Amygdala (tissue), 56 donors: ENCODE results near the gene RELL2.

ENCODE experiments used
- DNase-seq, 56 donors: peaks; one replicate each; lab custom pipeline; 2025; lab: John Stamatoyannopoulos, UW

RELL2 gene

DNA sequence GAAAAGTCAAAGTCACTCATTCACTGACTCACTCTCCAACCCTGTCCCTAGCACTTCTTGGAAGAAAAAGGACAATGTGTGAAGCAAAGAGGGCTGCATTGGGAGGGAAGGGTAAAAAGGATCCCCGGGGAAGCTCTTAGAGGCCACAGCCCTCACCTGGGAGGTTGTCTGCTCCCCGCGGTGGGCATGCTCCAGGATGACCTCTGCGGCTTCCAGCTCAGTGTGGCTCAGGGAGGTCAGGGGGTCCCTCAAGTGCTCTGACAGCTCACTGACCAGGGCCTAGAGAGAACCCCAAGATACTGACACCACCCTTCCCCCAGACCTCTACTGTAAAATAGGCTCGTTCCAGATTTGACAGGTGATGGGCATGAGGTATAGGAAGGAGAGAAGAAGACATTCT is 10.4 kb downstream of the RELL2 start:
- no peak for DNase-seq

DNA sequence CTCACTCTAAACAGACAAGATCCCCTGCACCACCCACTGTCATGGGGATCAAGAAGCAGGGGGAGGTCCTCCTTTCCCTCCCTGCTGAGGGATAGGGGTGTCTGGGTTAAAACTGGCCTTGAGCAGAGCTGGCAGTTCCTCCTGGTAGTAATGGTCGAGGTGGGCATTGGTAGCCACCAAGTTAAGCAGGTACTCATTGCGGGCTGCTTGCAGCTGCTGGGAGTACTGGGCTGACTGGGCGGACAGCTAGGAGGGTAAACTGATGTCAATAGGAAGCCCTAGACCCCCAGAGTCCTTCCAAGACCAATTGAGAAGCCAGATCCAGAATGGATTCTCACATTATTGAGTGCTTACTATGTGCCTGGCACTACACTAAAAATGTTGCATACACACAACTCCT is 11.1 kb downstream of the RELL2 start:
- no peak for DNase-seq

DNA sequence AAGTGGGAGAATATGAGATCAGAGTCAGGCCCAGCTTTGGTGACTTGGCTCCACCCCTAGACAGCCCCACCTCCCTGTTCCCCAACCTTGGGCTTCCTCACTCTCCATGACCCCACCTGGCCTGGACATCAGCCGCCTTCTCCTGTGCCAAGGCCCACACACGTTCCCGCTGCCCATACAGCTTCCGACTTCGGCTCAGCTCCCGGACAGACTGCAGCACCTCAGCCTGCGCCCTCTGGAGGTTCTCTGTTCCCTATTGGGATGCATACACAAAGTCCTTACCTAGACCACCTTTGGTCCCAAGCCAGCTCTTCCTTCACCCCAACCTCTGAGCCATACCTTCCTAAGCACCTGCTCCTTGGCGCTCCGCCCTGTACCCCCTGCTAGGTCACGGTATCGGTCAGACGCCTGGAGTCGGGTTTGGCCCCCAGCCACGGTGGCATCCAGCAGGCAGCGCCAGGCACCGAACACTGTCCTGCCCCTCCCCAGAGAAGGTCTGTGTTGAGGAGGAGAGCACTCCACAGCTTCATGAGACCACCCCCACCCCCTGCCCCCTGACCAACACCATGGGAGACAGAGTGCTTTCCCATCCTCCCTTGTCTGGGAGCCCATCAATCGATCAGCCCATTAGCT is 12.4 kb downstream of the RELL2 start:
- DNase-seq, result peak in 1 of 56 donors; percentile 49

DNA sequence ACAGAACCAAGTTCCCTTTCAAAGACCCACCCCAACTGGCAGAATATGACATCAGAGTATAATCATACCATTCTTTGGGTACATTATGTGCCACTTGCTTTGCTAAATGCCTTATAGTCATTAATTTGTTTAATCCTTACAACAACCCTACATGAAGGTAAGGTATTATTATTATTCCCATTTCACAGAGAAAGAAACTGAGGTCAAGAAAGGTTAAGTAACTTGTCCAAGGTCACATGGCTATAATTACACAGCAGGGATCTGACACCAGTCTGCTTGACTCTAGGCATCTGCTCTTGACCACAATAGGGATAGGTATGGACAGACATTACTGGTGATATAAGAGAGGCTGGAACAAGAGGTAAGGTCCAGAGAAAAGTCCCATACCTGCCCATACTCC is 13.2 kb downstream of the RELL2 start:
- DNase-seq, result no peak

DNA sequence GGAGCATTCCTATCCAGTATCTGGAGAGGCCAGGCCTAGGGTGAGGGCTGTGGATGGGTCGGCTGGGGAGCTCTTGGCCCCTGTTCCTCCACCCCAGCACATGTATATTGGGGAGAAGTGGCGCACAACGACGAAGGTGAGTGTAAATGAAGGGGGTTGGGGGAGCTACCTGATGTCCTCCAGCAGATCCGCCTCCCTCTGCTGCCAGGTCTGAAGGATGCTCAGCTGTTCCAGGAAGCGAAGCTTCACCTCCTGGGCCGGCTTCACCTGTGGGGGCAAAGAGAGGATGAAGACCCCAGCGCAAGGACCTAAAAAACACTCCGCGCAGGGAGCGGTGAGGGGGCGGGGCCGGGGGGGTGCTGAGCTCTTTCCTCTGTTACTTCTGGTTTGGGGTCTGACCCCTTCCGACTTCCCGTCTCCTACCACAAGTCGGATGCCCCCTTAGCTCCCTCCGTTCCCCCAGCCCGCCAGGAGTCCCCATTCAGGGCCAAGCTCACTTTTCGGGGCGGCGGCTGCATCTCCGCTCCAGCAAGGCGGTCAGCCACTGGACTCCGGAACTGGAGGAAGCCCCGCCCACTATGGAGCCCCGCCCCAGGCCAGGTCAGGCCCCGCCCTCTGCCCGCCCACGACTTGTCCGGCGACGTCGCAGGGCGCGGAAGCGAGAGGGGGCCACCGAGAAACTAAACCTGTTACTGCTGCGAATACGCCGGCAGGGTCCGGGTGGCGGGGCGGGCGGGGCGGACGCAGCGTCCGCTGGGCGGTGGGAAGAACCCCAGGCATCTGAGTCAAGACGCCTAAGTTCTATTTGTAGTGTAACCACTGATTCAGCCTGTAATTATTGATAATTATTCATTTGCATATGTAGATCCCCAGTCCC is 14.3 kb downstream of the RELL2 start, which contains the start of gene FCHSD1:
TSS of gene FCHSD1 (minus strand) at position 568 of the 877 bp plus-strand sequence. CDS start at position 518, 50 bp downstream.
- peak in 53 of 56 donors; percentile 14 to 94 (median 71) for DNase-seq

DNA sequence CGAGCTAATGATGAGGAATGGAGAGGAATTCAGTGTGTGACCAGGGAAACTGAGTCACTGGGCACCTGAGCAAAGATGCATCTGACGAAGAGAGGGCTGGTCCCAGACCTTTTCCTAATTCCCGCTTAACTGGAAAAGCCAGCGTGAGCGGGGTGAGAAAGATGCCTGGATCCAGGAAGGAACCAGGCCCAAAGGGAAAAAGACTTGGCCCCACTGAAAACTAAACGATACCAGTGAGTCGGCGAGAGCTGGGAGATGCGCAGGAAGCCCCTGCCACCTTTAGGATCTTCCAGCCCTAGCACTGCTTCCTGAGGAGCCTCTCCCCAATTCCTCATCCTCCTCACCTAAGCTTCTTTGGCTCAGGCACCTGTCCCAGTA is 14.9 kb downstream of the RELL2 start:
- DNase-seq, result no peak

DNA sequence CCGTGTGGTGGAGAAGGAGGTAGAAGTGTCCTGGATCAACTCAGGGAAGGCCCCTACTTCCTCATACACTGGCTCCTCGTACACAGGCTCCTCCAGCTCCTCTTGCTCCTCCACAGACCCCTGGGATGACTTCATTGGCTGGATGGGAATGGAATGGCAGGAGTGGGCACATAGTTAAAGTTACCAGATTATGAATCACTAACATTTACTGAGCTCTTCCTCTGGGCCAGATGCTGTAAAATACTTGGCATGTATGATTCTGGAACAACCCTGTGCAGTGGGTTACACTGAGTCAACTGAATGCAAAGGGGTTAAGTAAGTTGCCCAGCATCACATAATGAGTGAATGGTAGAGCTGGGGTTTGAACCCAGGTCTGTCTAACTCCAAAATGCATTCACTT is 17.5 kb downstream of the RELL2 start:
- no peak for DNase-seq

DNA sequence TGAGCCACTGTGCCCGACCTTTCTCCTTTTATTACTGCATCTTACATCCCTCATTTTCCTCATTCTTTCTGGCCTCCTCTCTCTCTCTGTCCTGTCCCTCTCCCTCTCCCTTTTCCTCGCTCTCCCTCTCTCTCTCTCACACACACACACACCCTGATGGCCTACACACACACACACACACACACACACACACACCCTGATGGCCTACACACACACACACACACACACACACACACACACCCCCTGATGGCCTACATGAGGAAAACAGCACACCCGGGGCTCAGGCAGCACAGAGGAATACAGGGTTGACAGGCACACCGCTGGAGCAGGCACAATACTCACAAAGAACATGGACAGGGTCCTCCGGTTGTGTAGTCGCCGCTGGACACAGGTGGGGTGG is 18.2 kb downstream of the RELL2 start:
- no peak for DNase-seq

DNA sequence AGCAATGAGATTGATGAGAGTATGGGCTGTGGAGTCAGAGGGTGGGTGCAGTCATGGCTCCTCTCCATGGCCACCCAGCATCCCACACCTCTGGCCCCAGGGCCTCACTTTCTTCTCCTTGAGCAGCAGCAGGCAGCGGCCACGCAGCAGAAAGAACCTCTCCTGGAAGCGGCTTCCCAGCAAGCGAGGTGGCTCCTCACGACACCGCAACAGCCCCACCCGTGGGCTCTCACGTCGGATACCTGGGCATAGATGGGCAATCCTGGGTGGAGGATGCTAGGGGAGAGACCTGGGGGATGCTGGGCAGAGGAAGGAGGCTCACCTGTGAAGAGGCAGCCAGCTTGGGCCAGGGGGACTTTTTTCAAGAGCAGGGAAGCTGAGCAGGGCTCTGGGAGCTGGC is 19.6 kb downstream of the RELL2 start:
- DNase-seq, result no peak

DNA sequence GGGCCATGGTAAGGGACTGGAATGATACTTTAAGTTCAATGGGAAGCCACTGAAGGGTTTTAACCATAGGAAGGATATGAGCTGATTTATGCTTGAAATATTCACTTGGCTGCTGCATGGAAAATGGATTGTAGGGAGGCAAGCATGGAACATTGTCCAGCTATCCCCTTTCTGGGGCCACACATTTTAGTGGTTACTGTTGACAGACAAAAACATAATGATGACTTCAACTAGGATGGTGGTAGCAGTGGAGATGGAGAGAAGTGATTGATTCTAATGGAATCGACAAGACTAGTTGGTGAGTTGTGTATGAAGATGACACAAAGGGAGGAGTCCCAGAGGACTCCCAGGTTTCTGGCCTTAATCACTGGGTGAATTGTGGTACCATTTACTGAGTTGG is 20.6 kb downstream of the RELL2 start:
- DNase-seq, result no peak

DNA sequence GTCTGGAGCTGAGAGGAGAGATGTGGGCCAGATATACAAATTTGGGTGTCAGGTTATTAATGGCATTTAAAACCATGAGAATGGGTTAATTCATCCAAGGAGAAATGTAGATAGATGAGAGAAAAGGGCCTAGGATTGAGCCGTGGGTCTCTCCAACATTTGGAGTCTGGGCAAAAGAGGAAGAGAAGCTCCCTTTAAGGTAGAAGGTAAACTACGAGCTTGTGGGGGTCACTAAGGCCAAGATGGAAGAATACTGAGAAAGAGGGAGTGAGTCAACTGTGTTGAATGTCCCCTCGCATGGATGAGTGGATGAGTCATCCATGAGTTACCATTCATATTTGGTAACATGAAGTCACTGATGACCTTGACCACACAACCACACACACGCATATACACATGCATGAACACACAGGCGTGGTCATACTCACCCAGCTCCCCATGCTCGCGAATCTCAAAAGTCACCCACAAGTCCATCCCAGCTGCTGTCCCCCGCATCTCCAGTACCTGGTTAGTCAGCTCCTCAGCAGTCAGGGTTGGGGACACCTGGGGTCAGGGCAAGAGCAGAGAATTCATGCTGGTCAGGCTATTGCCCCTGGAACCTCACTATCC is 21.2 kb downstream of the RELL2 start:
- DNase-seq, result no peak

DNA sequence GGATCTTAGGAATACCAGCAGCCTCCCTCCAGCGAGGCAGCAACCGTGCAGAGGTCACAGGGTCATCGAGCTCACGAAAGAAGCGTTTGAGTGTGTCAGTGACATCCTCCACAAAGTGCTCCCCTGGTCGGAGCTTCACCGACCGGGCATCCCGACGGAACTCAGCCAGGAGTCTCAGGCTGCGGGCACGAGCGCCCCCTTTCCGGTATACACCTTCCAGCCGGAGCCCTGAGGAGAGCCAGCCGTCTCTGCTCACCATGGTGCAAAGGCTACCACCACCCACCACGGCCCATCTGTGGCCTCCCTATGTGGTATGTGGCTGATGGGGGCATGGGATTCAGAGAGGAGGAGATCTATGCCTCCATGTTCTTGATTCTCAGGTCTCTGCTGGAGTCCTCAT is 25.2 kb downstream of the RELL2 start:
- DNase-seq, result no peak

DNA sequence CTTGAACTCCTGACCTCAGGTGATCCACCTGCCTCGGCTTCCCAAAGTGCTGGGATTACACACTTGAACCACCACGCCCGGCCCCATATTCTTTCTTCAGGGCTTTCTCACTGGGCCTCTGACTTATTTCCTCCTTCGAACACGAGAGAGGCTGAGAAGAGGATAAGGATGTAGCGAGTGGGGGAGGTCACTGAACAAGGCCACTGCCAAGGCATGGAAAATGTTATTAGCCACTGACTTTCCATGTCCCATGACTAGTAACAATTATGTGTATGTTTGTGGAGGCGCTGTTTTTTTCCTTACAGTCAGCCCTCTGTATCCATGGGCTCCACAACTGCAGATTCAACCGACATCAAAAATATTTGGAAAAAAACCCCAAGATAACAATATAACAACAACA is 26.7 kb downstream of the RELL2 start:
- no peak for DNase-seq

DNA sequence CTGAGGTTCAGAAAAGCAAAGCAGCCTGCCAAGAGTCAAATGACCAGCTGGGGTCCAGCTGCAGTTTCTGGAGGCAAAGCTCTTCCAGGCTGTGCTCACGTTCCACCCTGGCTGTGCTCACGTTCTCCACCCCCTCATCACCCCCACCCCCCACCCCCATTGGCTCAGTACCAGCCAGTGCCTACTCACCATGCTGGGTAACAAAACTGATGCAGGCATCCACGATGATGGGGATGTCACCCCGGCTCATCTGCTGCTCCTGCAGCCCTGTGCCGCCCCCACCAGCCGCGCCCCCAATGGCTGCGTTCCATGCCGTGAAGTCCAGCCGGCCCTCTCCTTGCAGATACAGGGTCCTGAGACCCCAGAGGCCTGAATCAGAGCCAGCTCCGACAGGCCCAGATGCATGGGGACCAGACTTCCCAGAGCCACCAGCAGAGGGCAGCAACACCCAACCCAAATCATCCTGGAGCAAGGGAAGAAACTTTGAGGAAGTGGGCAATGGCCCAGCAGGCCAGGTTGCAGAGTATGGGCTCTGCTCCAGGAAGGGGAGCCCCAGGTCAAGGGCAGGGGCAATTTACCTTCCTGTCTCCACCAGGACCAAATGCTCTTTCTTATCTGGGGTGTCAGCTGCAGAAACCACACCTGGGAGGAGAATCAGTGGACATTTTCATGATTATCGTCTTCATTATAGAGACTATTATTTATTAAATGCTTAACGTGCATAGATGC is 28.1 kb downstream of the RELL2 start:
- DNase-seq, result peak in 48 of 56 donors; percentile 11 to 82 (median 48)

DNA sequence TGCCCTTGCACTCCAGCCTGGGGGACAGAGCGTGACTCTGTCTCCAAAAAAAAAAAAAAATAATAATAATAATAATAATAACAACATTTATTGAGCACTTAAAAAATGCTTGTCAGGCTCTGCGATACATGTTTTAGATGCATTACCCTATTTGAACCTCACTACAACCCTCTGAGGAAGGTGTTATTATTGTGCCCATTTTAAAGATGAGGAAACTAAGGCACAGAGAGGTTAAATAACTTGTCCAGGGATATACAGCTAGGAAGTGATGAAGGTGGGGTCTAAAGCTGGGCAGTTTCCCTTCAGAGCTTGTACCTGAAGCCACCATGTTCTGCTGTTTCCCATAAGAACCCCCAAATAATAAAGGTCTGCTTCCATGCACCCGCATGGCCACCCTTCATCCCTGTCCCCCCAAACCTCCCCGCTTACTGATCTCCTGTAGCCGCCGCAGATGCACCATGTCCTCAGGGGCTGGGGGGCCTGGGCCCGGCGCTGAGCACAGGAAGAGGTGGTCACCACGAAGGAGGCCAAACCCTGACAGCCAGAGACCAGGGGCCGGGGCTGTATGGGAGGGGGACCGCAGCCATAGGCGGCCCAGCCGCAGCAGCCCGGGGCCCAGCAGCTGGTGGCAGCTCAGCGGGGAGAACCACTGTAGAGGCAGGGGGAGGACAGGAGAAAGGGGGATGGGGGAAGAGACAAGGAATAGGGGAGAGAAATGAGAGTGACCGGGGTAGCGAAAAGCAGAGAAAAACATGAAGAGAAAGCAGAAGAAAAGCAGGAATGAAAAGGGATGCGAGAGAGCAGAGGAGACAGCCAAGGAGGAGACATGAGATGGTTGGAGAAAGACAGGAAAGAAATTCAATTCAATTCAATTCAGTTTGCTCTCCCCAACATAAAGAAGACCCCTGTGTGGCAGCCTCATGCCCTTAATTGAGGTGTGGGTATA is 29.5 kb downstream of the RELL2 start:
- DNase-seq, result no peak

DNA sequence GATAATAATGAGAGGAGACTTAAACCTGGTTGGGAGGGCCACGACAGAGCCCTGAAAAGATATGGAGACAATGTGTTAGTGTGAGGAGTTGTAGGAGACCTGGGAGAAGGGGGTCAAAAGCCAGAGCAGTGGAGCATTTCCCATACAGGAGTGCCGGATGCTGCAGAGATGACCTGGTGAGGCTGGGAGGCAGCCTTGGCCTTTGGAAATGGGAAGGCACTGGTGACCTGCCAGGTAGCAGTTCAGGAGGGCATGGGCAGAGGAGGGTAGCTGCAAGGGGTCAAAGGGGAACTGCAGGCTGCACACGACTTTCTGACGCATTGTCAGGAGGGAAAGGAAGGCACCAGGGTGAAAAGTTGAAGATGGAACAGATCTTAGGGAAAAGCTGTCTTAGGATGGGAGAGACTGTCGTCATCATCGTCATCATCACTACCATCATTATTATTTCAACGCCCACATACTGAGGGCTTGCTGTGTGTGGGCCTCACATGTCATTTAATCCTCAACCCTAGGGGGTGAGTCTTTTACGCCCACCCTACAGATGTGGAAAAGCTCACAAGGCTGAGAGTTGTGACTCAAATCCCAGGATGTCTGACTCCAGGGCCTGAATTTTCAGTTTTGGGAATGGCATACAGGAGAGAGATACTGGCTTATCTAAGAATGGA is 31.9 kb downstream of the RELL2 start:
- DNase-seq, result no peak

DNA sequence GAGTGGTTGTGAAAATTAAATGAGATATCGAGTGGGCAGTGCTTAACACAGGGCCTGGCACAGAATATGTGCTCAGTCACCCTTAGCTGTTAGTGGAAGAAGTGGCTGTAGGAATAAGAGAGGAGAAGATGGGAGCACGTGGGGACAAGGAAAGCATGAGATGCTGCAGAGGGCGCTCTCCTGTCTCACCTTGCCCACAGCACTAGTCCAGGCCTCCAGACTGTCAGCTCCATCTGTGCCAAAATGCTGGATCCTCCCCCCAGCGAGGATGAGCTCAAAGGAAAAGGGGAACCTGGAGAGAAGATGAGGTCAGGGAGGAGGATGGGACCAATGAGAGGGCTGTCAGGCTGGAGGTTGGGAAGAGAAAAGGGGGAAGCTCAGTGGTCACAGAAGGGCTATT is 32.7 kb downstream of the RELL2 start:
- peak in 1 of 56 donors; percentile 17 for DNase-seq

DNA sequence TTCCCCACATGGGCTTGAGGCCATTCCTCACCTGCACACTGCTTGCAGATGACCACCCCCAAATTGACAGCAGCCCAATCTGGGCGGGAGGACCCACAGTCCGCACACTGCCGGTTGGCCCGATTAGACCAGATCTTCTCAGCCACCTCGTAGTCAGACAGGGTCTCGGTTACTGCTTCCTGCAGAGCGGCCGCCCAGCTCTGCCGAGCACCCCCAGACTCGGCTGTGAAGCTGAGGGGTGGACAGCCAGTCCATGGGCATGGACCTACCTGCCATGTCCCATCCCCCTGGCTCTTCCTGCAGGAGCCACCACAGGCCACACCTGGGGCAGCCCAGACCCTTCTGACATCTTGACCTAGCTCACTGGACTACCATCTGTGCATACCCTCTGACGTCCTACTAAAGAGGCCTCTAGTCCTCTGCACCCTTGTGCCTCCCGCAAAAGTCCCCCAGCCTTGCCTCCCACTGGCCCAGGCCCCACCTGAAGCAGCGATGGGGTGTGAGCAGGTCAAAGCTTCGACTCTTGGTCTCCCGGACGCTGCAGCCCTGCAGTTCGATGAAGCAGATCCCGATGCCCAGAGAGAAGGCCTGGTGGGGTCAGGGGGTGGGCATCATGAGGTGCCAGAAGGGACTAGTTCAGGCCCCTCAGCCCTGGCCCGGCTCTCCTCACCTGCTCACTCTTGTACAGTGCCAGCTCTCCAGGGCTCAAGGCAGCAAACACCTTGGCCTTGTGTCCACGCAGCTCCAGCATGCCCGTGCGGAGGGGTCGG is 35.5 kb downstream of the RELL2 start:
- DNase-seq, result no peak
